ENCODE results near the gene ZSWIM3.
A peak's percentile ranks its signal among the peaks of the same experiment; 100 is the strongest.
"Not testable (repeated sequence)": the region's sequence is repeated elsewhere in the genome, so short reads cannot be mapped to it uniquely, and the experiment has no call there.

ZSWIM3 gene

GRCh38 chr20:45861221-45862075 lies 4.0 kb downstream of the ZSWIM3 start:
- no peak for DNase-seq

DNA sequence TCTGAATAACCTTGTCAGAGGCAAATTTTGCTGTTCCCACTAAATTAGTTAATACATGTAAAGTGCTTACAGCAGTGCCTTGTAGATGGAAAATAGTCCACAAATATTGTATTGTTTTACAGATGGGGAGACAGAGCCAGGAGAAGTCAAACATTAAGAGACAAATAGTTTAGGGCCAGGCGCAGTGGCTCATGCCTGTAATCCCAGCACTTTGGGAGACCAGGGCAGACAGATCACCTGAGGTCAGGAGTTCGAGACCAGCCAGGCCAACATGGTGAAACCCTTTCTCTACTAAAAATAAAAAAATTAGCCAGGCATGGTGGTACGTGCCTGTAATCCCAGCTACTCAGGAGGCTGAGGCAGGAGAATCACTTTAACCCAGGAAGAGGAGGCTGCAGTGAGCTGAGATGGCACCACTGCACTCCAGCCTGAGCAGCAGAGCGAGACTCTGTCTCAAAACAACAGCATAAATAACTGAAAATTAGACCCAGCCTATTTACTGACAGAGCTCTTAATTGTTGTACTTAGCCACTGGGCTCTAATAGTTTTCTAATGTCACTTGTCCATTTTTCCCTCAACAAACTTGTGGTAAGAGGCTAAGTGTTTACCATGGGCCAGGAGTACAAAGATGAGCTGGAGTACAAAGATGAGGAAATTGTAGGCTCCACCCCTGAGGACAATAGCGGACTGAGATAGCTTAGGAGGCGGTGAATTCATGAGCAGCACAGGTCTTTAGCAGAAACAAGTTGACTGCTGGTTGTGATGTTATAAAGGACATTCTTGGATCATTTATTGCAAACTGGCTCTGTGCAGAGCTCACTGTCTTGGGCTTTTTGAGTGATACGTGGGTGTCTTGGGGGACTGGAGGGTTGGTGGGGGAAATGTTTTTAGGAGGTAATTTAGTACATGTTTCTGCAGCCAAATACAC lies 6.4 kb downstream of the ZSWIM3 start:
- no peak for DNase-seq

GRCh38 chr20:45866454-45866853 lies 9.0 kb downstream of the ZSWIM3 start:
- no peak for DNase-seq

DNA sequence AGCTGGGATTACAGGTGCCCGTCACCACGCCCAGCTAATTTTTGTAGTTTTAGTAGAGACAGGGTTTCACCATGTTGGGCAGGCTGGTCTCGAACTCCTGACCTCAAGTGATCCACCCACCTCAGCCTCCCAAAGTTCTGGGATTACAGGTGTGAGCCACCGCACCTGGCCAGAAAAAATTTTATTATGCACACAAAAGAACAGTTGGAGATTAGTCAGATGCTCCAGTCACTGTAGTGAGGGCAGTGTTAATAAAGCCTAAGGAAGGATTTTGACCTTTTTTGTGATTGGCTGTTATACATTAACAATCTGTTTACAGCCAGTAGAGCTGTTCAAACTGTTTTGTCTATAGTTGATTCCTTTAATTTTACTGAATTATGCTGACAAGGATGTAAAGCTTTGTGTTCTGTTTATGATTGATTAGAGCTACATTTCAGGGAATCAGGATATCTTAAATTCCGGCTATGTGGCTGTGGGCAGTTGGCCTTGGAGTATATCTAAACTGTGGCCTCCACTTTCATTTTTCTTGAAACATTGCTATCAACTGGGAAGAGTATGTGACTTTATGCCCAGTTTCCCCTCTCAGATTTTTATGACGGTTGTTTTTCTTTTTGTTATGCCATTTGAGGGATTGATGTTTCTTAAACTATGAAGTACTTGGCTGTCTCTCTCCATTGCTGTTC lies 9.9 kb downstream of the ZSWIM3 start:
- DNase-seq = no peak

DNA sequence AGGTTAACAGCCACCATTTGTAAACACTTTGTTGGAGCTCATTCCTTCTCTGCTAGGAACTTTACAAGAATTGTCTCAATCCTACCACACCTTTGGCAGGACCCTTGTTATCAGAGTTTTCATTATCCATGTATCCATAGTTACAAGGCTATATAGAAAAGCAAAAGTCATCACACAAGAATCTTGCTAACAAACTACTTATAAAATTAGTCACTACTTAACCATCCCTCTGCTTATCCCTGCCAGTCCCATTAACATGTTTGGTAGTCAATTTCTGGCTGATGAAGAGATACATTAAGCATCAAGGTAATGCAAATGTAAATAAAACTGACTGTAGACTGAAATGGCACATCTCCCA lies 10.4 kb downstream of the ZSWIM3 start:
- DNase-seq = no peak

GRCh38 chr20:45872626-45873025 lies 15.2 kb downstream of the ZSWIM3 start:
- no peak for DNase-seq

DNA sequence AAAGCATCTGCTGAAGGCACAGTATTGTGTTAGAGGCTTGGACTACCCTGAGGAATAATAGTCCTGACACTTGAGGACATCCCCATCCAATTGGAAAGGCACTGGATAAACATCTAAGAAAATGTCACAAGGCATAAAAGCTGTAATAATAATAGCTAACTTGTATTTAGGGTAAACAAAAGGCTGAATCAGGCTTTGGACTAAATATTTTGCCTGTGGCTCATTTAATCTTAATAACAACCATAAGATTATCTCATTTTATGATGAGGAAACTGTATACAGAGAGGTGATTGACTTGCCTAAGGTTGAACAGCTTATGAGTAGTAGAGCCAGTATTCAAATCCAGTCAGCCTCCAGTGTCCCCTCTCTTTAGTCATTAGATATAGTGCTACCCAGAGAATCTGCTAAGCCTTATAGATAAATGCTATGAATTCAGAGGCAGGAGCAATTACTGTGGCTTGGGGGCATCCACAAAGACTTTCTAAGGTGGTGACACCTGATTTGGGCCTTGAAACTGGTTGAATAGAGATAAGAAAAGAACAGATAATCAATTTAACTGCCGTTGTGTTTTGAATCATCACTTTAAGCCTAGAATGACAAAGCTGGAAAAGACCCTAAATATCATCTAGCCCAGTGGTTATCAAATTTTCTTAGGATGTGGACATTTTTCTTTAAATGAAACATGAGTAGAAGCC lies 16.1 kb downstream of the ZSWIM3 start:
- no peak for DNase-seq

DNA sequence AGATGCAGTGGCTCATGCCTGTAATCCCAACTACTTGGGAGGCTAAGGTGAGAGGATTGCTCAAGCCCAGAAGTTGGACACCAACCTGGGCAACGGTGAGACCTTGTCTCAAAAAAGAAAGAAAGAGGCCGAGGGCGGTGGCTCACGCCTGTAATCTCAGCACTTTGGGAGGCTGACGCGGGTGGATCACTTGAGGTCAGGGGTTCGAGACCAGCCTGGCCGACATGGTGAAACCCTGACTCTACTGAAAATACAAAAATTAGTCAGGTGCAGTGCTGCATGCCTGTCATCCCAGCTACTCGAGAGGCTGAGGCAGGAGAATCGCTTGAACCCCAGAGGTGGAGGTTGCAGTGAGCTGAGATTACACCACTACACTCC lies 16.7 kb downstream of the ZSWIM3 start:
- DNase-seq = not testable (repeated sequence)

DNA sequence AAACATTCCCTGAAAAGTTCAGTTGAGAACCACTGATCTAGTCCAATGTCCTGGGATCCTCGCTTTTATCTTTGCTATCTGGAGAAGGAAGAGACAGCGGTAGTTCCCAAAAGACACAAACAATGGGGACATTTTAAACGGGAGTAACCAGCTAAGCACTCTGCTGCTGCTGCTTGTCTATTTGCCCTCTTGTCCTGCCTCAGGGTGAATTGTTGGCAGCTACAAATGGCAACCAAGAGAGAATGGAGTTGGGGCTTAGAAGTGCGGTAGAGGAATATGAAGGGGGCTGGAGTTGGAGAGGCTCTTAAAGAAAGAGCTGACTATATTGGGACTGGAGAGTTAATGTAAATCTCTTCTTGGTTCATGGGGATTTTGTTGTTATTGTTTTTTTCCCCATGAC lies 17.2 kb downstream of the ZSWIM3 start:
- DNase-seq = no peak

GRCh38 chr20:45878076-45878761 lies 20.8 kb downstream of the ZSWIM3 start:
- peak in 1 of 3 experiments; percentile 27 for DNase-seq

GRCh38 chr20:45880988-45881788 lies 23.8 kb downstream of the ZSWIM3 start, which contains the start of gene ZSWIM1:
TSS of gene ZSWIM1 (plus strand) at chr20:45881227. CDS start at chr20:45882593, 1,366 bp downstream.
- DNase-seq = peak; percentile 99 to 100 (median 100)

DNA sequence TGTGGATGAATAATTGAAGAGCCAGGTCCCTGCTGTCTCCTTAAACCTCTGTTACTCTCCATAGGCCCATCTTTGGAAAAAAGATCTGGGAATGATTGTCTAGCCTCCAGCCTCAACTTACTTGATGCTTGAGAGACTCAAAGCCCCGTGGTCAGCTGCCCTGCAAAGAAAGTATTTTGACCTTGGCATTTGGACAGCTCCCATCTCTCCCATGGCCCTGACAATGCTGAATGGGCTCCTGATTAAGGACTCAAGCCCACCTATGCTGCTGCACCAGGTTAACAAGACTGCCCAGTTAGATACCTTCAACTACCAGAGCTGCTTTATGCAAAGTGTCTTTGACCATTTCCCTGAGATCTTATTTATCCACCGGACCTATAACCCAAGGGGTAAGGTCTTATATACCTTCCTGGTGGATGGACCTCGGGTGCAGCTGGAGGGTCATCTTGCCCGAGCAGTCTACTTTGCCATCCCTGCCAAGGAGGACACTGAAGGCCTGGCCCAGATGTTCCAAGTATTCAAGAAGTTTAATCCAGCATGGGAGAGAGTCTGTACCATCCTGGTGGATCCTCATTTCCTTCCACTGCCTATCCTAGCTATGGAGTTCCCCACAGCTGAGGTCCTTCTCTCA lies 25.2 kb downstream of the ZSWIM3 start:
- DNase-seq = no peak

DNA sequence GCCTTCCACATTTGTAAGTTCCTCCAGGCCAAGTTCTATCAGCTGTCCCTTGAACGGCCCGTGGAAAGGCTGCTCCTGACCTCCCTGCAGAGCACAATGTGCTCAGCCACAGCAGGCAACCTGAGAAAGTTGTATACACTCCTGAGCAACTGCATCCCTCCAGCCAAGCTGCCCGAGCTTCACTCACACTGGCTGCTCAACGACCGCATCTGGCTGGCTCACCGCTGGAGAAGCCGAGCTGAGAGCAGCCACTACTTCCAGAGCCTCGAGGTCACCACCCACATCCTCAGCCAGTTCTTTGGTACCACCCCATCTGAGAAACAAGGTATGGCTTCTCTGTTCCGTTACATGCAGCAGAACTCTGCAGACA lies 25.7 kb downstream of the ZSWIM3 start:
- DNase-seq = no peak

GRCh38 chr20:45886590-45887345 lies 29.4 kb downstream of the ZSWIM3 start:
- no peak for DNase-seq

- no peak for DNase-seq
These were observed 29.9 kb downstream of the ZSWIM3 start, which contains the start of gene SPATA25 for GRCh38 chr20:45887346-45887715. TSS of gene SPATA25 (minus strand) at chr20:45887622. CDS start at chr20:45887590, 32 bp downstream.

GRCh38 chr20:45888681-45889080 lies 31.3 kb downstream of the ZSWIM3 start:
- no peak for DNase-seq

- DNase-seq = peak in 2 of 3 experiments; percentile 77 to 86
These were observed 32.9 kb downstream of the ZSWIM3 start for GRCh38 chr20:45890077-45890984.
